Lower lobe of right lung (tissue), 2 donors: ENCODE data around the gene METTL24. TPM values are rescaled to one million over a fixed set of nuclear protein-coding genes. Genes with fewer than 3 reads are reported as not detected.

Source experiments
- ATAC-seq, 2 donors: fragments of 200-7000 bp; cut with Tn5 transposase; one replicate each; pipeline ENCODE4 v1.9.1; 2020 to 2022; ENCODE audit warnings: mild to moderate bottlenecking in 2 of 2, moderate library complexity in 2 of 2
- DNase-seq: peaks from one replicate; pipeline ENCODE4 v3.0.0-alpha.2; 2020
- H3K27ac ChIP-seq: fragments of 200-600 bp; one replicate; pipeline ENCODE4 v1.8.0; 2022
- H3K27me3 ChIP-seq: fragments of 200-600 bp; one replicate; pipeline ENCODE4 v1.8.0; 2022; ENCODE audit warnings: low read depth
- H3K36me3 ChIP-seq: fragments of 200-600 bp; one replicate; pipeline ENCODE4 v1.8.0; 2022; ENCODE audit warnings: mild to moderate bottlenecking
- H3K4me1 ChIP-seq: fragments of 200-600 bp; one replicate; pipeline ENCODE4 v1.8.0; 2022
- H3K4me3 ChIP-seq: fragments of 200-600 bp; one replicate; pipeline ENCODE4 v1.8.0; 2022; ENCODE audit warnings: mild to moderate bottlenecking
- H3K9me3 ChIP-seq: fragments of 200-600 bp; one replicate; pipeline ENCODE4 v1.8.0; 2022
- CTCF ChIP-seq: fragments of 200-600 bp; IDR thresholded peaks from one replicate; pipeline ENCODE4 v1.8.0; 2022; ENCODE audit warnings: antibody characterized with exemption, mild to moderate bottlenecking
- intact Hi-C: fragments of 100-400 bp; cut with DNase I; formaldehyde crosslinking; loops from one replicate; pipeline ENCODE4 v1.11.0; 2022
- total RNA-seq: library from RNA; stranded (reverse); fragmentation: NEBNext Ultra II Directional; extraction: Animal tissue kit (Norgen Biotek cat#: 25700); gene quantifications from one replicate; pipeline ENCODE4 v1.2.1, GENCODE V29; 2021
- donor health status: DM: no; HTN: yes; CAD: no; lungs with severe emphysema.

The METTL24 gene
- total RNA-seq, 1 donor from 2014 or later = 2.8 TPM

- Histone ChIP-seq H3K27ac (no peak overlapping the region), H3K36me3 (no peaks in the 10 kb centered on the region), H3K9me3 (no peaks in the 10 kb centered on the region), H3K4me3 (no peak overlapping the region), H3K27me3 (no peaks in the 10 kb centered on the region), H3K4me1 (peaks cover 9% of the 10 kb centered on the region)
- intact Hi-C loops = no loop called here
- TF ChIP-seq CTCF = no peak
- ATAC-seq = no peak
- DNase-seq = no peak
Observed at GRCh38 chr6:110398778-110399177, 40.6 kb upstream of the METTL24 start.

- Histone ChIP-seq H3K4me3 (no peak overlapping the region), H3K27me3 (no peaks in the 10 kb centered on the region), H3K36me3 (no peaks in the 10 kb centered on the region), H3K4me1 (peaks cover 16% of the 10 kb centered on the region), H3K9me3 (no peaks in the 10 kb centered on the region), H3K27ac (no peak overlapping the region)
- intact Hi-C loops = no loop called here
- ATAC-seq (no peak), DNase-seq (no peak)
- no peak for TF ChIP-seq CTCF
Observed at GRCh38 chr6:110395221-110395620, 37.1 kb upstream of the METTL24 start.

- Histone ChIP-seq H3K4me3 (no peak overlapping the region), H3K9me3 (no peaks in the 10 kb centered on the region), H3K27me3 (no peaks in the 10 kb centered on the region), H3K4me1 (peaks cover 15% of the 10 kb centered on the region), H3K36me3 (no peaks in the 10 kb centered on the region), H3K27ac (no peak overlapping the region)
- TF ChIP-seq CTCF = no peak
- intact Hi-C loops = no loop called here
- ATAC-seq (no peak), DNase-seq (no peak)
Observed at GRCh38 chr6:110394409-110394808, 36.3 kb upstream of the METTL24 start.

- H3K36me3 ChIP-seq = no peaks in the 10 kb centered on the region
- no peak overlapping the region for H3K4me3 ChIP-seq
- no peak overlapping the region for H3K27ac ChIP-seq
- no peaks in the 10 kb centered on the region for H3K27me3 ChIP-seq
- no peaks in the 10 kb centered on the region for H3K9me3 ChIP-seq
- intact Hi-C loops = no loop called here
- ATAC-seq (no peak), DNase-seq (no peak)
- H3K4me1 ChIP-seq = peaks cover 9% of the 10 kb centered on the region
- TF ChIP-seq CTCF = no peak
Observed at GRCh38 chr6:110392727-110393126, 34.6 kb upstream of the METTL24 start.

GRCh38 chr6:110390404-110390803 lies 32.3 kb upstream of the METTL24 start:
- Histone ChIP-seq H3K36me3 (no peaks in the 10 kb centered on the region), H3K27me3 (no peaks in the 10 kb centered on the region), H3K9me3 (no peaks in the 10 kb centered on the region), H3K4me3 (no peak overlapping the region), H3K4me1 (peaks cover 9% of the 10 kb centered on the region), H3K27ac (no peak overlapping the region)
- intact Hi-C loops = no loop called here
- TF ChIP-seq CTCF = no peak
- ATAC-seq = no peak
- DNase-seq = no peak
